Amygdala (tissue), 56 donors: ENCODE results near the gene COQ8A.
A peak's percentile ranks its signal among the peaks of the same experiment; 100 is the strongest.

Experiments
- DNase-seq, 56 donors: peaks; one replicate each; lab custom pipeline; 2025; lab: John Stamatoyannopoulos, UW

The COQ8A gene

DNA sequence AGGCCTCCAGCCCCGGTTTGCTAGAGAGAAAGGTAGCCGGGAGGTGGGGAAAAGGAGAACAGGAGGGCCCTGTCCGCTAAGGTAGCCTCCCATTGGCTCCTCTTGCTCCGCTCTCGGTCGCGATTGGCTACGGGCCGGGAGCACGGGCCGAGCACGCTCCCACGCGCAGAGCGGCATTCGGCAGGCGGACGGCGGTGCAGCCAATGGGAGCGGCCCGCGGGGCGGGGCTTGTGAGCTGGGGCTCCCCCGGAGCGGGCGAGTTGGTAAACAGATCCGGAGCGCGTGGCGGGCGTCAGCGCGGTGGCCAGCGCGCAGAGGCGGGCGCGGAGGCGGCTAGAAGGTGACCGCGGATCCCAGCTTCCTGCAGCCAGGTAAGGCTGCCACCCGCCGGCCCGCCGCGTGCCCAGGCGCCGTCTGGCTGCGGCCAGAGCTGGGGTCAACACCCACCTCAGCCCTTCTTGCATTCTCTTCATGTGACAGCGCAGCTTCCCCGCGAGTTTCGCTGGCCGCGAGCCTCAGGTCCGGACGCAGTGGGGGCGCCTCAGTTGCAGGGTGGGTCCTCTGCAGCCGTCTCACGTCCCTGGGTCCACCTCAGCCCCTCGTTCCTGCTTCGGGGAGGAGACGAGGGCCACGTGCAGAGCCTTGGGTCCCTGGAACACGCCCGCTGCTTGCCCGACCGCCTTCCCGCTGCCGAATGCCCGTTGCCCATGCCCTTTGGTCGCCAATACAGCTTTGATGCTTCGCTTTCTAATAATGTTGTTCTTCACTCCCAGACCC lies at the start of gene COQ8A:
Gene COQ8A, plus strand, starts transcription at position 266 of the 777 bp plus-strand sequence. CDS start 21,092 bp downstream, outside the sequence.
- peak; percentile 74 to 100 (median 99) for DNase-seq

DNA sequence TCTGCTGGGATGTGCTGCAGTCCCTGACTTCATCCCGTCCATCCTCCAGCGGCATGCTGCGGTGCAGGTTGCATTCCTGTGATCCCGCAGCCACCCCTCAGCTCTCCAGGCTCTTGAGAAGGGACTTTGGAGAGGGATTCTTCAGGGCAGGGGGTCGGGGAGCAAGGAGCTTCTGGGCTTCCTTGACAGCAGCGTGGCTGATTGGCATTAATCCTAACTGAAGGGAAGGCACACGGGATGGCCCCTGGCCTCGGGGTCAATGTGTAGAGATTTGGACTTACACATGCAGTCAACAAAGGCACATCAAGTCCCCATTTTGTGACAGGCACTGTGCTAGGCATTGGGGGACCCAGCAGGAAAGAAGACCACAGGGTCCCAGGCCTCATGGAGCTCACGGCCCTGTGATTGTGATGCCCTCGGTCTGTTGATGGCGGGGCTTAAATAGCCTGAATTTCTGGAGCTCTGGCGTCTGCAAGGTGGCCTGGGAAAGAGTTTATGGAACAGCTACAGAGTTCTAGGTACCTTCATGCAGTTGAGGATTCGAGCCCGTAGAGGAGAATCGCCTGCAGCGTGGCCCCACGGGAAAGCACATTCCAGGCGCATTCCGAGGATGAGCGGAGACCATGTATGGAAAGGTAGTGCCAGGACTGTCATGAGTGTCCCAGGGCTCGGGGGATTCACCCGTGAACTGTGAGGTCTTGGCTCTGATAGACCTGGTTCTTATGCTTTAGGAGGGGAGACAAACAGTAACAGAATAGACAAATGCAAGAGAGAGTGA lies 49.6 kb upstream of the COQ8A start:
- DNase-seq = no peak

DNA sequence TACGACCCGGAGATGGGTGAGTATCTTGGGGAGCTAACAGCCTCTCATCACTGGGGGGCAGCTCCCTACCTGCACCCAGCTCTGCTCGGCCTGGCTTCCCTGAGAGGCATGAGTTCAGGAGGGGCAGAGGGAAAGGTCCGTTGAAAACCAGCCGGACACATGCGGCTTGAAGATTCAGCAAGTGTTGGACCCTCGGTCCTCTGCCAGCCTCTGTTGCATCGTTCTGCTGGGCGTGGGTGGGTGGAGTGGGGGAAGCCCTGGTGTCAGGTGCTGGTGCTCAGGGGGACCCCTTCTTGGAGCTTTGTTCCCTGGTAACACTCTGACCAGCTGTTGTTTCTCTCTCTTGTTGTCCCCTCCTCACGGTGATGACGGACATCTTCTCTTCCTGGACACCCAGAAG lies 48.7 kb upstream of the COQ8A start:
- DNase-seq = no peak

DNA sequence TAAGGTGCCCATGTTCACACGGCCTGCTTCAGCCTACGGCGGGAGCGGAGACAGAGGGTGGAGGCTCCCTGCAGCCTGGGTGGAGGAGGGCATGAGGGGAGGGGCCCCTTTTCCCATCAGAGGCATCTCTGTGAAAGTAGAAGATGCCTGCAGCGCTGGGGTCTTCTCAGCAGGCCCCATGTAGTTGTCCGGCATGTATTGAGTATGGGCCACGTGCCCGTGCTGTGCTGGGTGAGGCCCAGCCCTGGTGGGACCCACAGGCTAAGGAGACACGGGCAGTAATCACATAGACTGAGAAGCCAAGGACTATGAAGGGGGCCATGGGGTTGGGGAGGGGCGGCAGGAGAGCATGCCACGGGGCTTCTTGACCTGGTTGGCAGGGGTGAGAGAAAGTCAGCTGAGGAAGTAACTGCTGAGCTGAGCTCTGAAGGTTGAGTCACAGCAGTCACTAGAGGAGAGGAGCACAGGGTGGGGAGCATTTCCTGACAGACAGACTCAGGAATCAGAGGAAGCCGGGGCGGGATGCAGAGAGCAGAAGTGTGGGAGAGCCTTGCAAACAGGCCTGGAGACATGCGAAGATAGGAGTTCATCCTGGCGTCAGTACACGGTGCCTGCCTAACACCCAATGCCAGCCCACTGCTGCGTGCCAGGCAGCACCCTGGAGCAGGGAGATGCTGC lies 48.1 kb upstream of the COQ8A start:
- peak in 2 of 56 donors; percentile 10 to 22 for DNase-seq

DNA sequence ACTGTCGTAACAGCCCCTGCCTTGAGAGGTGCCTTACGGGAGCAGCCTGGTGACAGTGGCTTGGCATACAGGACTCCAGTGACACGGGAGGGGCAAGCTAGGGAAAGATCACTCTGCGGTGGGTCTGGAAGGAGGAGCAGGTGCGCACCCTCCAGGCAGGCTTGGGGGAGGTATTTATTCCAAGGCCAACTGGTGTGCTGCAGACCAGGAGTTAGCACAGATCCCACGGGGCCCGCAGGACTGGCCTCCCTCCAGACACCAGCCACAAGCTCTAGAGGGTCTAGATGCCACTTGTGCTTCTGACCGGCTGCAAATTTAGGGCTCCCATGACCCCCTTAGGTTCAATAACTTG lies 47.6 kb upstream of the COQ8A start:
- DNase-seq = no peak

DNA sequence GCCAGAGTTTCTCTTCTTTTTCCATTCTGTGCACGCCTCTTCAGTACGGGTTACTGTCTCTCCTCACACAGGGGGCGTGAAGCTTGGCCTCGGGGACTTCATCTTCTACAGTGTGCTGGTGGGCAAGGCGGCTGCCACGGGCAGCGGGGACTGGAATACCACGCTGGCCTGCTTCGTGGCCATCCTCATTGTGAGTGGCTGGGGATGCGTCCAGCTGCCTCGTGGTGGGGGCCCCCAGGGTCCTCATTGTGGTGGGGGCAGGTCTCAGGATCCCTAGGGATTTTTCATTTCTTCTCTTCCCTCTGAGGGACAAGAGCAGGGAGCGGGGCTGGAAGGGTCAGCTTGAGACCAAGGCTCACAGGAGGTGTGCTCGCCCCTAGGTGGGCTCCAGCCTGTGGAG lies 46.2 kb upstream of the COQ8A start:
- no peak for DNase-seq

DNA sequence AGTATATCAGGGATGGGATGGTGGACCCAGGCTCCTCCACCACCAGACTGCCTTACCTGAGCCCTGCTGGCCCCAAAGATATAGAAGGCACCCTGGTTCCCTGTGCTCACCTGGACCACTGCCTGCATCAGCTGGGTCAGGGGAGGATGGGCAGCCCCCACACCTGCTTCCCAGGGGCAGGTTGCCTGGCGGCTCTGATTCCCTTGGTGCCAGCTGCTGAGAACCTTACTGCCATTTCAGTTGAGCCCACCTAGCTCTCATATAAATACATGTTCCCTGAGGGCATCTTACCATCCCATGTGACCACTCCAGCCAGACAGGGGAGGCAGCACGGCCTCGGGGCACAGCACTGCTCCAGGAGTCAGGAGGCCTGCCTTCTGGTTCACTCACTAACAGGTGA lies 45.3 kb upstream of the COQ8A start:
- no peak for DNase-seq

DNA sequence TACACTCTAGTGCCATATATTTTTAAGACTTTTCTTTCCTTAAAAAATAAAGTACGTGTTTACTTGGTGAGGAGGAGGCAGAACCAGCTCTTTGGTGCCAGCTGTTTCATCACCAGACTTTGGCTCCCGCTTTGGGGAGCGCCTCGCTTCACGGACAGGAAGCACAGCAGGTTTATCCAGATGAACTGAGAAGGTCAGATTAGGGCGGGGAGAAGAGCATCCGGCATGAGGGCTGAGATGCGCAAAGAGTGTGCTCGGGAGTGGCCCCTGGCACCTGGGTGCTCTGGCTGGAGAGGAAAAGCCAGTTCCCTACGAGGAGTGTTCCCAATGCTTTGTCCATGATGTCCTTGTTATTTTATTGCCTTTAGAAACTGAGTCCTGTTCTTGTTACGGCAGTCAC lies 44.5 kb upstream of the COQ8A start:
- no peak for DNase-seq

DNA sequence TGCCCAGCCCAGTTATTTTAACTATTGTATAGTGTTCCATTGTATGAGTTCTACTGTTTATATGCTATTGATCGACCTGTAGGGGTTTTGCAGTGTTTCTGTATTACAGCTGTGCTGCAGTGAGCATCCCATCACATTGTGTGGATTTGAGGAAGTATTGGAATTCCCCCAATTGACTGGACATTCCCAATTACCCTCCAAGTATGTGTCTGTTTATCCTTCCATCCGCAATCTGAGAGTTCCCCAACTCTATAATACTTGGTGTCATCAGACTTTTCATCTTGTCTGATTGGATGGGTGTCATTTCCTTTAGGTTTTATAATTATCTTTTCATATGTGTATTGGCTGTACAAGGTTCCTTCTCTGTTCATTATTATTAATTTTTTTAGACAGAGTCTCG lies 41.8 kb upstream of the COQ8A start:
- no peak for DNase-seq

DNA sequence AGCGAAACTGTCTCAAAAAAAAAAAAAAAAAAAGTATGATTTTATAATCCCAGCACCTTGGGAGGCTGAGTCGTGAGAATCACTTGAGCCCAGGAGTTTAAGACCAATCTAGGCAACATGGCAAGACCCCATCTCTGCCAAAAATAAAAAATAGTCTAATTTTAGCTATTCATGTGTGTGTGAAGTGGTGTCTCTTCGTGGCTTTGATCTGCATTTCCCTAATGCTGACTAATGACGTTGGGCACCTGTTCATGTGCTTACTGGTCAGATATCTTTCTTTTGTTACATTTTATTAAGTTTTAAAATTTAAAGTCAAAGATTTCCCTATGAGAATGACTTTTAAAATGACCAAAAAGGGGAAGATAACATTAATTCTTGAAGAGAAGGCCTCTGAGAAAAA lies 38.7 kb upstream of the COQ8A start:
- no peak for DNase-seq

DNA sequence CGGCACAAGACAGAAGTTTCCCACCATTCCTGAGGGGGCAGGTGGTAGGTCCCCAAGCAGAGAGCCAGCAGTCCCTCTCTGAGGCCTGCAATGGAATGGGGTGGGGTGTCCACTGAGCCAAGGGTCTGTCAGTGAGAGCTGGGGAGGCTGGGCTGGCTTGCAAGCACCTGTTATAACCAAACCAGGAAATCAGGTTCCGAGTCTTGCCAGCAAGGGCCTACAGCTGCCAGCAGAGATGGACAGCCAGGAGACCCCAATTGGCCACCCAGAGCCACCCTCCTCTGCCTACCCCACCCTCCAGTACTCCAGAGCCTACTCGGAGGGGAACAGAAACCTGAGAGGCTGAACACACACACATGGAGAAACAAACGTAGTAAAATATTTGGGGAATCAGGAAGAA lies 37.5 kb upstream of the COQ8A start:
- DNase-seq = no peak

DNA sequence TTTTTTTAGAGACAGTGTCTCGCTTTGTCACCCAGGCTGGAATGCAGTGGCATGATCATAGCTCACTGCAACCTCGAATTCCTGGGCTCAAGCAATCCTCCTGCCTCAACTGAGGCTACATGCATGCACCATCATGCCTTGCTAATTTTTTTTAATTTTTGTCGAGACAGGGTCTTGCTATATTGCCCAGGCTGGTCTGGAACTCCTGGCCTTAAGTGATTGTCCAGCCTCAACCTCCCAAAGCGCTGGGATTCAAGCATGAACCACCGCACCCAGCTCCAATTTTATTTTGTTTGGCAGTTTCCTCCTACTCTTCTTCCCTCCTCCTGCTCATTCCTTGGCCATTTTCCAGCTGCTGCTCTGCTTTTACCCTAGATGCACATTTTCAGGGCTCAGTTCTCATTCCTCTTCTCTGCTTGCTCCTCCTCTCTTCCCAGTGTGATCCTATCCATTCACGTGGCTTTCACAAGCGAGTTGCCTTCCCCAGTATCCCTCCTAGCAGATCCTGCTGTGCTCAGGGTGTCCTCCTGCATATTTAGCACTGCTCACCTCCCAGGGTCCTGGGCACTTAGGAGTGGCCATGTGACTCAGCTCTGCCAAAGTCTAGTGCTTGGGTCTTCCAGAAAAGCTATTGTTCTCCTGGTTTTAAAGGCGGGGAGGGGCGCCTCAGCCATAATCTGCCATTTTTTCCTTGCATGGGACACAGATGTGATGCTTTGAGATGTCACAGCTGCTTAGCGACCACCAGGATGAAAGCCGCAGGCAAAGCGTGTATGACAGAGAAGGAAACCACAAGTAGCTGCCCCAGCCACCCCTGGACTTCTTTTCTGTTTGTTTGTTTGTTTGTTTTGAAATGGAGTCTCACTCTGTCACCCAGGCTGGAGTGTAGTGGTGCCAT lies 36.0 kb upstream of the COQ8A start:
- DNase-seq = peak in 14 of 56 donors; percentile 6 to 59 (median 18)

DNA sequence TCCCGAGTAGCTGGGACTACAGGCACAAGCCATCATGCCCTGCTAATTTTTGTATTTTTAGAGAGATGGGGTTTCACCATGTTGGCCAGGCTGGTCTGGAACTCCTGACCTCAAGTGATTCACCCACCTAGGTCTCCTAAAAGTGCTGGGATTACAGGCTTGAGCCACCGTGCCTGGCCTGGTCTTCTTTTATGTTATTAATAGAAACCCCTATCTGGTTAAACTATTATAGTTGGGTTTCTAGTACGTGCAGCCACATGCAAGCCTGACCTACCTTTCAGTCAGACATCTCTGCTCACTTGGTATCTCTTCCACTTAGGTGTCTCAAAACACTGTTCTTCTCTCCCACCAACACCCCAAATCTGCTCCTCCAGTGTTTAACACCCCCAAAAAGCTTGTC lies 35.3 kb upstream of the COQ8A start:
- no peak for DNase-seq

DNA sequence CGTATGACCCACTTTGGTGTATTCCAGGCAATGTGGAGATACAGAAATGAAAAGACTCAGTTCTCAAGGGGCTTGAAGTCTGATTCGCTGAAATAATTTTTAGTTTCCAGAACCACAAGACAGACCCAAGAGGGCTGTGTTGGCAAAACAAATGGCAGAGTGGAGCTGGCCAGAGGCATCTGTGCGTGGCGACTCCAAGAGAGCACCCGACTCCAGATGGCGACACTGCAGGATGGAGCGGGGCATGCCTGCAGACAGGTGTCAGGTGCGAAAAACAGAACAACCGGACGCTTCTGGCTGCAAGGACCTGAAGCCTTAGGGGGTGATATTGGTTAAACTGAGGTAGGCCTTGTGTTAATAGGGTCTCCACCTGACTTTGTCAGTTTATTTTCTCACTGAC lies 31.7 kb upstream of the COQ8A start:
- no peak for DNase-seq

DNA sequence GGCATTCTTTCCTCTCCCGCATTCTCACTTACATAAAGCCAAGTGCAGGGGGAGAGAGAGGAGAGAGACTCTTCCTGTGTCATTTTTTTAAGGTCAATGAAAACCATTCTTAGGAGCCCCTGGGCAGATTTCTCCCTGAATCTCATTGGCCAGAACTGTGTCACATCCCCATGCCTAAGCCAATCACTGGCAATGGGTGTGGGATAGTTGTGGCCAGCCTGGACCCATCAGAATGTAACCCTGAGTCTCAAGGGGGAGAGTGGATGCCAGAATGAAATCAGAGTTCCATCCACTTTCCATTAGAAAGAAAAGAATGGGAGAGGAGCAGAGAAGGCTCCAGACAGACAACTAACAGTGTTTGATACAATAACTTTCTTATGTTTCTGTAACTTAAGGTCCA lies 31.2 kb upstream of the COQ8A start:
- DNase-seq = no peak

DNA sequence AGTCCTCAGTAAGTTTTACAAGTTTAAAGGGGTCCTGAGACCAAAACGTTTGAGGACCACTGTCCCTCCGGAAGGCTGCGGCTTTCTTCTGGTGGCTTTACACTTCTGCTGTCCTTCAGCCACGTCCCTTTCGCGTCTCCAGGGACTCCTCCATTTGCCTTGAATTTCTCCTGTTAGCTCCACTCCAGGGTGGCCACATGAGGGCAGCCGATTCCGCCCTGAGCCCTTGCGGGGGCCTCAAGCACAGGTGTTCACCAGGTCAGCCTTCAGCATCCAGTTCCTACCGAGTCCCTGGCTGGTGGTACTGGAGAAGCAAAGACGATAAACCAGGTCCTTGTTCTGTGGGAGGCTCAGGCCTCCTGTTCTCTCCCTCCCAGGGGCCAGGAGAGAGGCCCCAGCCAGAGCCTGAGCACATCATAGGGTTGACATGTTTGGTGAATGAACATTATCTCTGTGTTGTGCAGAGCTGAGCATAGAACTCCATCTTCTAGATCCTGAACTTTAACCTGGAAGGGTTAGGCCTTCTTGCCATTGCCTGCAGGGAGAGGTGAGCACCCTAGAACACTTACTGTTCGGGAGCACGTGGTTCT lies 27.4 kb upstream of the COQ8A start:
- DNase-seq = peak in 24 of 56 donors; percentile 6 to 60 (median 20)

DNA sequence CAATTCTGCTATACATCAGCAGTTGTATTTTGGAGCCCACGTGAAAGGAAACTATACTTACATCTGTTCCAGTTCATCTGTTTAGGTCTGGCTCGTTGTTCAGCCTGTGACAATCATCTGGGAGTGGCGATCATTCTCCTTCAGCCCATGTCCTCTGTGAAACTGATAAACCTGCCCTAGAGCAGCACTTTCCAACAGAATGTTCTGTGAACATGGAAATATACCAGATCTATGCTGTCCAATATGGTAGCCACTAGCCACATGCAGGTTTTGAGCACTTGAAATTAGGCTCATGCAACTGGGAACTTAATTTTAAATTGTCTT lies 24.5 kb upstream of the COQ8A start:
- DNase-seq = no peak

DNA sequence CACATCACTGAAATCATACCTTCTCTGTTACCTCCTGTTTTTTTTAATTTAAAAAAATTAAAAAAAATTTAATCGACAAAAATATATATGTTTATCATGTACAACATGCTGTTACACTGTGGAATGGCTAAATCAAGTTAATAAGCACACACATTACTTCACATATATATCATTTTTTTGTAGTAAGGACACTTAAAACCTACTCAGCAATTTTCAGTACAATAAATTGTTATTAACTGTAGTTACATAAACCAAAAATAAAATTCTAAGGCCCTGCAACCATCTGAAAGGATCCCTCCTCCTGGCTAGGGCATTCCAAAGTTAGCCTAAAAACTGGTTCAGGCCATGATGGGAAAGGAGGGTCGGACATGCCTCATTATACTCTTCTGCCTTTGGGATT lies 23.6 kb upstream of the COQ8A start:
- DNase-seq = no peak

DNA sequence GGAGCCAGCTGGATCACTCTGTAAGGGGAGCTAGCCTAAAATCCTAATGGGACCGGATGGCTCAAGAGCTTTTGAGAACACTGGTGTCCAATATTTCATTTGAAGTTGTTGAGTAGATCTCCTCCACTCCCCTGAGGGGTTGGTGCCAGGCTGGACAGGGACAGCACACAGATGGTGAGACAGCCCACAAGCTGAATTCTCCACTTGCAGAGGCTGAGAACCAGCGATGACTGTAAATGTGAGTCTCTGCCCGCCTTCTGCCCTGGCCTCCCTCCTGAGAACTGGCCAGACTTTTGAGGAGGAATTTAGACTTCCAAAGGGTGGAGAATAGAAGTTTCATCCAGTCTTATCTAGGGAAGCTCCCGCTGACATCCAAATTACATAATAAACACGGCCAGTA lies 20.5 kb upstream of the COQ8A start:
- no peak for DNase-seq

DNA sequence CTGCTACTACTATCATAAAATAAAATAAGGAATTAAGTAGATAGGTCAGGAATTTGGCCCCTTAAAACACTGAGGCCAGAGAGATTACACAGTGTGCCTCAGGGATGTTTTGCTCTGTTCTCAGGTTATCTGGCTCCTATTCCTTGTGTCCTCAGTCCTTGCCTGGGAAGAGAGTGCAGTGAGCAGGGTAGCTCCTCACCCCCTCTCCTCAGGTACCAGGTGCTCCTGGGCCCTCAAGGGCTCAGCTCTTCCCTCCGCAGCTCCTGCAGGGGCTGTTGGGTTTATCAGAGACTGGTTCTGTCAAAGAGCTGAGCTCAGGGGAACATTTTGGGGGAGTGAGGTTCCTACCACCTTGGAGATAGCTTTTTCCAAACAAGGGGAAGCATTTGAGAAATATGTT lies 20.1 kb upstream of the COQ8A start:
- no peak for DNase-seq
